ENCODE data around the gene NOS3. TPM values are rescaled to one million over a fixed set of nuclear protein-coding genes. Genes with fewer than 3 reads are reported as not detected.
"Not testable (repeated sequence)": the region's sequence is repeated elsewhere in the genome, so short reads cannot be mapped to it uniquely, and the experiment has no call there.

Gene NOS3
- total RNA-seq, 1 donor from 2014 or later, result 1.0 TPM

DNA sequence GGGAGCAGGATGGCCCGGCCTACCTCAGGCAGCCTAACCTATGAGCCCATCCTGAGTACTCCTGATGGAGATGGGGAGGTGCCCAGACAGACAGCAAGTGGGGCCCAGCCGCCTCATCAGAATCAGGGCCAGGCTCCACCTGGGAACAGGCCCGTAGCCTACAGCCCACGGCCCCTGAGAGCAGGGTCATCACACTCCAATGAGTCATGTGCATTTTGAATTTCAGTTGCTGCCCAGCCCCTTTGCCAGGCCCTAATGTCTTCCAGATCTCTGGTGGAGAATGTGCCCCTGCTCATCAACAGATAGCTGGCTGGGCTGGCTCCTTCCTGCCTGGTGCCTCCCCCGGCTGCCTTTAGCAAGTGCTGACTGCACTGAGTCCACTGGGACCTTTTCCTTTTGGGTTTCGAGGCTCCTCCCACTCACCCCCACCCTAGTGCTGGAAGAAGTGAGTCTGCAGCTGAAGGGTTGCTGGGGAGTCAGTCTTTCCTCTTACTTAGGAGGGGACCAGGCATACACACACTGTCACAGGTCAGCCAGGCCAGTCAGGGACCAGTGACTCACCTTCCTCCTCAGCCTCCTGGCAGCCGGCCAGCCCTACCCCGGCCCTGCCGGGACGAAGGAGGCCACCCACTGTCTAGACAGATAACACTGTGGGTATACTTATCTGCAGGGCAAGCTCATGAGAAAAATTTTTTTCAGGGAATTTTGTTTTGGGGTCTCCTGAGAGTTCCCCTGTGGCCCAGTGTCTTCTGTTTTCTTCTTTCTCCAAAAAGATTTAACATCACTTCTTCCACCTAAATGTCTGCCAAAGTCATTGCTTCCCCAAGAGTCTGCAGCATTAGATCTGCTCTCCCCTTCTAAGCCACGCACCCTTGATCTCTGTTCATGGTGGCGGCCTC, 48.4 kb downstream of the NOS3 start:
- Histone ChIP-seq H3K36me3 (ENCODE audit: control insufficient read depth, insufficient read depth, low read length) (no peaks in the 10 kb centered on the region), H3K27me3 (ENCODE audit: control insufficient read depth, insufficient read depth, low read length) (no peaks in the 10 kb centered on the region), H3K4me3 (ENCODE audit: low read depth, low read length) (no peak overlapping the region)
- TF ChIP-seq, protein P1, sequence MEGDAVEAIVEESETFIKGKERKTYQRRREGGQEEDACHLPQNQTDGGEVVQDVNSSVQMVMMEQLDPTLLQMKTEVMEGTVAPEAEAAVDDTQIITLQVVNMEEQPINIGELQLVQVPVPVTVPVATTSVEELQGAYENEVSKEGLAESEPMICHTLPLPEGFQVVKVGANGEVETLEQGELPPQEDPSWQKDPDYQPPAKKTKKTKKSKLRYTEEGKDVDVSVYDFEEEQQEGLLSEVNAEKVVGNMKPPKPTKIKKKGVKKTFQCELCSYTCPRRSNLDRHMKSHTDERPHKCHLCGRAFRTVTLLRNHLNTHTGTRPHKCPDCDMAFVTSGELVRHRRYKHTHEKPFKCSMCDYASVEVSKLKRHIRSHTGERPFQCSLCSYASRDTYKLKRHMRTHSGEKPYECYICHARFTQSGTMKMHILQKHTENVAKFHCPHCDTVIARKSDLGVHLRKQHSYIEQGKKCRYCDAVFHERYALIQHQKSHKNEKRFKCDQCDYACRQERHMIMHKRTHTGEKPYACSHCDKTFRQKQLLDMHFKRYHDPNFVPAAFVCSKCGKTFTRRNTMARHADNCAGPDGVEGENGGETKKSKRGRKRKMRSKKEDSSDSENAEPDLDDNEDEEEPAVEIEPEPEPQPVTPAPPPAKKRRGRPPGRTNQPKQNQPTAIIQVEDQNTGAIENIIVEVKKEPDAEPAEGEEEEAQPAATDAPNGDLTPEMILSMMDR (IDR thresholded peaks at IDR 0.05; ENCODE audit: insufficient read depth, low read length, poor library complexity, severe bottlenecking), result no peak
- DNase-seq (ENCODE audit: low read depth), result peak; percentile 87

DNA sequence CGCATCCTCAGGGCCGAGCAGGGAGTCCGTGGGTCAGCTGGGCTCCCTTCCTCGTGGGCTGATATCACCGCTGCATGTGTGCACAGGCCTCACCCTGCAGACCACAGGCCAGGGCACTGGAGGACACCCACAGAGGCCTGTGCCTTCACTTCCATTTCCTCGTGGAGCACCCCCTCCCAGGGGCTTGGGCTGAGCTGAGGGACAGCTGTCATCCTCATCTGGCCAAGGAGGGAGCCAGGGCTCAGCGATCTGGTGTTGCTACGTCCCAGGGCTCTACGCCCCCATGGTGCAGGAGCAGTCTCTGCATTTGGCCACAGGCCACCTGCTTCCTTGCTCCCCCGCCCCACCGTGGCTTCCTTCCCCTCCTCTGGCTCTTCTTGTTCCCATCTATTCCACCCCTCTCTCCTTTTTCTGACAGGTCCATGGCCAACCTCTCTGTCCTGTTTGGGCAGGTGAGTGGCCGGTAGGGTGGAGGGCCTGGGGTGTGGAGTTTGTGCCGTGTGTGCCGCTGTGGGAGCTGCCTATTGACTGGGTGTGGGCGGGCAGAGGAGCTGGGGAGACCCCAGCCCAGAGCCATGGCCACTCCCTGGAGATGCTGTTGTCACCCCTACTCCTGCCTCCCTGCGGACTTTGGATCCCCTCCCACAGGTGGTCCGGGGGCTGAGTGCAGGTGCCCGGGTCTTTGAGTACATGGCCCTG, 49.2 kb downstream of the NOS3 start:
- TF ChIP-seq, protein P1 (IDR thresholded peaks at IDR 0.05; ENCODE audit: insufficient read depth, low read length, poor library complexity, severe bottlenecking), result no peak
- no peak for DNase-seq (ENCODE audit: low read depth)
- no peaks in the 10 kb centered on the region for H3K36me3 ChIP-seq (ENCODE audit: control insufficient read depth, insufficient read depth, low read length)
- no peaks in the 10 kb centered on the region for H3K27me3 ChIP-seq (ENCODE audit: control insufficient read depth, insufficient read depth, low read length)
- H3K4me3 ChIP-seq (ENCODE audit: low read depth, low read length), result no peak overlapping the region

DNA sequence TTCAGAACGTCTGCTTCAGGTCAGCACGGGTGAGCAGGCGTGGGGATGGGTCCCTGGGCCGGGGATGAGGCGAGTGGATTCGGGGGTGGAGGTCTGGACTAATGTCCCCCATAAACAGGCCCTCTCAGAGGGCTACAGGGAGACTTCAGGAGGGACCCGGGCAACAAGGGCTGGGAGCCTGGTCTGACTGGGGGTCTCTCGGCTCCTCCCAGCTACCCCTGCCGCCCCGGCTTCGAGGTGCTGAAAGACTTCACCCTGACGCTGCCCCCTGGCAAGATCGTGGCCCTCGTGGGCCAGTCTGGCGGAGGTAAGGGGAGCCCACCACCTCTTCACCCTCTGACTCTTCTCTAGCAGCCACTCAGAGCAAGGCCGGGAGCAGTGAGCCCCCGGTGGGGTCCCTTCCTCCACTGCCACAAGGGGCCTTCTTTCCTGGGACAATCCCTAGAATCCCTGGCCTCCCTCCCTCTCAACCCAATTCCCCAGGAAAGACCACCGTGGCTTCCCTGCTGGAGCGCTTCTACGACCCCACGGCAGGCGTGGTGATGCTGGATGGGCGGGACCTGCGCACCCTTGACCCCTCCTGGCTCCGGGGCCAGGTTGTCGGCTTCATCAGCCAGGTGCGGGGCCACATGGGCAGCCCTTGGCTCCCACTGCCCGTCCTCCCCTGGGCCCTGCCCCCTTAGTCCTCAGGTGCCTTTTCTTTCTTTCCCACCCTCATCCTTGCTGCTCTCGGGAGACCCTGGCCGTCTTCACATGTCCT, 50.0 kb downstream of the NOS3 start:
- TF ChIP-seq, protein P1 (IDR thresholded peaks at IDR 0.05; ENCODE audit: insufficient read depth, low read length, poor library complexity, severe bottlenecking), result no peak
- no peaks in the 10 kb centered on the region for H3K27me3 ChIP-seq (ENCODE audit: control insufficient read depth, insufficient read depth, low read length)
- no peak for DNase-seq (ENCODE audit: low read depth)
- no peaks in the 10 kb centered on the region for H3K36me3 ChIP-seq (ENCODE audit: control insufficient read depth, insufficient read depth, low read length)
- H3K4me3 ChIP-seq (ENCODE audit: low read depth, low read length), result no peak overlapping the region

DNA sequence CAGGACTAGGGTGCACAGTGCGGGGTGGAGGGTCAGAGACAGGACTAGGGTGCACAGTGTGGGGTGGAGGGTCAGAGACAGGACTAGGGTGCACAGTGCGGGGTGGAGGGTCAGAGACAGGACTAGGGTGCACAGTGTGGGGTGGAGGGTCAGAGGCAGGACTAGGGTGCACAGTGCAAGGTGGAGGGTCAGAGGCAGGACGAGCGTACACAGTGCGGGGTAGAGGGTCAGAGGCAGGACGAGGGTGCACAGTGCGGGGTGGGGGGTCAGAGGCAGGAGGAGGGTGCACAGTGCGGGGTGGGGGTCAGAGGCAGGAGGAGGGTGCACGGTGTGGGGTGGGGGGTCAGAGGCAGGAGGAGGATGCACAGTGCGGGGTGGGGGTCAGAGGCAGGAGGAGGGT, 52.6 kb downstream of the NOS3 start:
- not testable (repeated sequence) for H3K36me3 ChIP-seq (ENCODE audit: control insufficient read depth, insufficient read depth, low read length); H3K27me3 ChIP-seq (ENCODE audit: control insufficient read depth, insufficient read depth, low read length); H3K4me3 ChIP-seq (ENCODE audit: low read depth, low read length); DNase-seq (ENCODE audit: low read depth)

DNA sequence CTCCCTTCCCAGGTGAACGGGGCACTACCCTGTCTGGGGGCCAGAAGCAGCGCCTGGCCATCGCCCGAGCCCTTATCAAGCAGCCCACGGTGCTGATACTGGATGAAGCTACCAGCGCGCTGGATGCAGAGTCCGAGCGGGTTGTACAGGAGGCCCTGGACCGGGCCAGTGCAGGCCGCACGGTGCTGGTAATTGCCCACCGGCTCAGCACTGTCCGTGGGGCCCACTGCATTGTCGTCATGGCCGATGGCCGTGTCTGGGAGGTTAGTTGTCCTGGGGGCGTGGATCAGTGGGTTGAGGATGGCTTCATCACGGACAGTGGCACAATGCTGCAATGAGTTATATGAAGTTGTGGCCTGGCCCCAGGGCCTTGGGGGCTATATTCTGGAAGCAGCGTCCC, 53.1 kb downstream of the NOS3 start:
- Histone ChIP-seq H3K4me3 (ENCODE audit: low read depth, low read length) (no peak overlapping the region), H3K36me3 (ENCODE audit: control insufficient read depth, insufficient read depth, low read length) (no peaks in the 10 kb centered on the region), H3K27me3 (ENCODE audit: control insufficient read depth, insufficient read depth, low read length) (peaks cover 9% of the 10 kb centered on the region)
- TF ChIP-seq, protein P1 (IDR thresholded peaks at IDR 0.05; ENCODE audit: insufficient read depth, low read length, poor library complexity, severe bottlenecking), result no peak
- no peak for DNase-seq (ENCODE audit: low read depth)

DNA sequence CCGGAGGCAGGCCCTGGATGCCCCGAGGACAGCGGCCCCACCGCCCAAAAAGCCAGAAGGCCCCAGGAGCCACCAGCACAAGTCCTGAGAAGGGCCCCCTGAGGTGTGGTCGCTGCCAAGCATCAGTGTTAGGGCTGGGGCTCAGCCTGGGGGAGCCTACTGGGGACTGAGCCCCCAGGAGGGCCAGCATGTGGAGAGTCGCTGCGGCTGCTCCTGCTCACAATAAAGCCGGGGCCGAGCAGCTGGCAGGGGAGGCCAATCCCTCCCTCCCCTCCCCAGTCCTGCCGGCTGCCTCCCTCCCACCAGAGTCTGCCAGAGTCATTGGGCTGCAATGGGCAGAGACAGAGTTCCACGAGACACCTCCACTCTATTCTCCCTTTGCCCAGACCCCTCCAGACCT, 54.4 kb downstream of the NOS3 start:
- peaks cover 22% of the 10 kb centered on the region for H3K27me3 ChIP-seq (ENCODE audit: control insufficient read depth, insufficient read depth, low read length)
- no peak for DNase-seq (ENCODE audit: low read depth)
- no peak overlapping the region for H3K4me3 ChIP-seq (ENCODE audit: low read depth, low read length)
- no peaks in the 10 kb centered on the region for H3K36me3 ChIP-seq (ENCODE audit: control insufficient read depth, insufficient read depth, low read length)
- TF ChIP-seq, protein P1 (IDR thresholded peaks at IDR 0.05; ENCODE audit: insufficient read depth, low read length, poor library complexity, severe bottlenecking), result no peak

All from kidney epithelial cell (primary cell).